Left ventricle myocardium inferior (tissue), 1 donor: ENCODE measurements around the gene OVOL3. TPM values are rescaled to one million over a fixed set of nuclear protein-coding genes. Genes with fewer than 3 reads are reported as not detected.

Source experiments
- DNase-seq: peaks from one replicate; pipeline ENCODE4 v3.0.0-alpha.2; 2020
- H3K27ac ChIP-seq: fragments of 200-600 bp; replicated peaks from 2 replicates; pipeline ENCODE4 v1.8.0; 2021
- H3K27me3 ChIP-seq: fragments of 200-600 bp; 2 replicates; pipeline ENCODE4 v1.8.0; 2021; ENCODE audit warnings: low read depth
- H3K36me3 ChIP-seq: fragments of 200-600 bp; 2 replicates; pipeline ENCODE4 v1.8.0; 2021
- H3K4me1 ChIP-seq: fragments of 200-600 bp; 2 replicates; pipeline ENCODE4 v1.8.0; 2021
- H3K4me3 ChIP-seq: fragments of 200-600 bp; 2 replicates; pipeline ENCODE4 v1.8.0; 2021; ENCODE audit warnings: mild to moderate bottlenecking, moderate library complexity
- H3K9me3 ChIP-seq: fragments of 200-600 bp; replicated peaks from 2 replicates; pipeline ENCODE4 v1.8.0; 2021
- intact Hi-C: fragments of 100-400 bp; cut with micrococcal nuclease; formaldehyde crosslinking; loops from one replicate; pipeline ENCODE4 v1.11.0; 2022
- total RNA-seq: library from RNA; stranded (reverse); fragmentation: NEBNext Ultra II Directional; extraction: Animal tissue kit (Norgen Biotek cat#: 25700); gene quantifications from one replicate; pipeline ENCODE4 v1.2.1, GENCODE V29; 2021
- TF ChIP-seq, protein P1 (sequence below): fragments of 200-600 bp; IDR thresholded peaks from 2 replicates; pipeline ENCODE4 v1.8.0; 2021; ENCODE audit warnings: antibody characterized with exemption, mild to moderate bottlenecking, borderline replicate concordance
- donor health status: DM: no; HTN: yes; CAD: no; lungs with severe emphysema.

Gene OVOL3
- total RNA-seq, 1 donor from 2014 or later = not detected

DNA sequence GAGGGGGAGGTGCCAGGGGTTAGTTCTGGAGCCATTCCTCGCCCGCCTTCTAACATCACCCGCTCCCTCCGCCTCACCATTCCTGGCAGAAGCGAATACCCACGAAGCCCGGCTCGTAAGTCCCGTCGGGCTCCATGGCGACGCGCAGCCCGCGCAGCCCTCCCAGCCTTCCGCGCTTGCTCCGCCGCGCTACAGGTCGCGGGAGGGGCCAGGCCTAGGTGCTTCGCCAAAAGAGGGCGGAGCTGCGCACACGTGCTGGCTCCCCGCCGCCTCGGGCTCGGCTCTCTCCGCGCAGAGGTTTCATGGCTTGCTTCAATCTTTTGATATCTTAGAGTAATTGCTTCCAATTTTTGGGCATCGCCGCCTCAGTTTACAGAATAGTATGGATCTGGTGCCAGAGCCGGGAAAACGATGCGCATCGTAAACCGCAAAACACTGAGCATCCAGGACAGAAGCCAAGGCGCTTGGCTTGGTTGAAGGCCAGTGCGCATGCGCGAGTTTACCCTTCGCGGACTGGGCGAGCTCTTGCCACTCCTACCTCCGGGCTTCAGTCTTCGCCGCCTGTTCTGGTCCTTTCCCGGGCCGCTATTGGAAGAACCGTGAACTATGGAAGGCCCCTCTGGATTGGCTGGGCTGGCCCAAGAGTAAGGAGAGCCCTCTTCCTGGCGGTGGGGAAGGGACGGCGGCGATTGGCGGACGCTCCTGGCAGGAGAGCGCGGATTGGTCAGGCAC, 3.9 kb downstream of the OVOL3 start, which contains the start of gene POLR2I:
TSS of gene POLR2I (minus strand) at position 155 of the 732 bp plus-strand sequence. CDS start at position 136, 19 bp downstream.
- TF ChIP-seq, protein P1, sequence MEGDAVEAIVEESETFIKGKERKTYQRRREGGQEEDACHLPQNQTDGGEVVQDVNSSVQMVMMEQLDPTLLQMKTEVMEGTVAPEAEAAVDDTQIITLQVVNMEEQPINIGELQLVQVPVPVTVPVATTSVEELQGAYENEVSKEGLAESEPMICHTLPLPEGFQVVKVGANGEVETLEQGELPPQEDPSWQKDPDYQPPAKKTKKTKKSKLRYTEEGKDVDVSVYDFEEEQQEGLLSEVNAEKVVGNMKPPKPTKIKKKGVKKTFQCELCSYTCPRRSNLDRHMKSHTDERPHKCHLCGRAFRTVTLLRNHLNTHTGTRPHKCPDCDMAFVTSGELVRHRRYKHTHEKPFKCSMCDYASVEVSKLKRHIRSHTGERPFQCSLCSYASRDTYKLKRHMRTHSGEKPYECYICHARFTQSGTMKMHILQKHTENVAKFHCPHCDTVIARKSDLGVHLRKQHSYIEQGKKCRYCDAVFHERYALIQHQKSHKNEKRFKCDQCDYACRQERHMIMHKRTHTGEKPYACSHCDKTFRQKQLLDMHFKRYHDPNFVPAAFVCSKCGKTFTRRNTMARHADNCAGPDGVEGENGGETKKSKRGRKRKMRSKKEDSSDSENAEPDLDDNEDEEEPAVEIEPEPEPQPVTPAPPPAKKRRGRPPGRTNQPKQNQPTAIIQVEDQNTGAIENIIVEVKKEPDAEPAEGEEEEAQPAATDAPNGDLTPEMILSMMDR = no peak
- Histone ChIP-seq H3K4me3 (peak within 1 kb of the TSS; percentile 83), H3K4me1 (peaks cover 35% of the 10 kb centered on the region), H3K27me3 (no peaks in the 10 kb centered on the region), H3K36me3 (peaks cover 44% of the 10 kb centered on the region), H3K27ac (peak within 1 kb of the TSS; percentile 93), H3K9me3 (no peaks in the 10 kb centered on the region)
- intact Hi-C loops = no loop called here
- peak; percentile 99 for DNase-seq

DNA sequence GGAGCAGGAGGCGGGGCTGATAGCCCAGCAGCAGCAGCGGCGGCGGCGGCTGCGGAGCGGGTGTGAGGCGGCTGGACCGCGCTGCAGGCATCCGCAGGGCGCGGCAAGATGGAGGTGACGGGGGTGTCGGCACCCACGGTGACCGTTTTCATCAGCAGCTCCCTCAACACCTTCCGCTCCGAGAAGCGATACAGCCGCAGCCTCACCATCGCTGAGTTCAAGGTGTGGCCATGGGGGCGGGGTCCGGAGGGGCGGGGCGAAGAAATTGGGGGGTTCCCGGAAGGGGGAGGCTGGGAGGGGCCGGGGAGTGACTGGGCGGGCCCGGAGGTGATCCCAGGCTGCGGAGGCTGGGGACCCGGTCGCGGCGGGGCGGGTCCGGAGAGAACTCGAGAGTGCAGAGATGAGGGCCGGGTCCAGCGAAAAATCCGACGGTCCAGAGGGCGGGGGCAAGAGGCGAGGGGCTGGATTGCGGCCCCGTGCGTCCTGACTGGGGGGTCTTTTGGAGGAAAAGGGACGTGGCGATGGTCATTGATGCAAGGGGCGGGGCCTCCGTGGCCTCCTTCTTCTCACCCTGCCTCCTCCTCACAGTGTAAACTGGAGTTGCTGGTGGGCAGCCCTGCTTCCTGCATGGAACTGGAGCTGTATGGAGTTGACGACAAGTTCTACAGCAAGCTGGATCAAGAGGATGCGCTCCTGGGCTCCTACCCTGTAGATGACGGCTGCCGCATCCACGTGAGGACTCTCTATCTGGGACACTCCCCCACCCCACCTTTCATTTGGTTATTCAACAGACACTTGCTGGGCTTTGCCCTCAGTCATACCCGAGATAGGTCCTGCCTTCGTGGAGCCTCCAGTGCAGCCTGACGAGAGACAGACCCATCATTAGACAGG, 4.8 kb downstream of the OVOL3 start, which contains the start of gene TBCB:
TSS of gene TBCB (plus strand) at position 16 of the 891 bp plus-strand sequence. CDS start at position 109, 93 bp downstream.
- Histone ChIP-seq H3K27me3 (no peaks in the 10 kb centered on the region), H3K27ac (peak within 1 kb of the TSS; percentile 93), H3K4me3 (peak within 1 kb of the TSS; percentile 83), H3K4me1 (peaks cover 35% of the 10 kb centered on the region), H3K9me3 (no peaks in the 10 kb centered on the region), H3K36me3 (peaks cover 47% of the 10 kb centered on the region)
- TF ChIP-seq, protein P1 = no peak
- DNase-seq = peak; percentile 86
- intact Hi-C loops = no loop called here

DNA sequence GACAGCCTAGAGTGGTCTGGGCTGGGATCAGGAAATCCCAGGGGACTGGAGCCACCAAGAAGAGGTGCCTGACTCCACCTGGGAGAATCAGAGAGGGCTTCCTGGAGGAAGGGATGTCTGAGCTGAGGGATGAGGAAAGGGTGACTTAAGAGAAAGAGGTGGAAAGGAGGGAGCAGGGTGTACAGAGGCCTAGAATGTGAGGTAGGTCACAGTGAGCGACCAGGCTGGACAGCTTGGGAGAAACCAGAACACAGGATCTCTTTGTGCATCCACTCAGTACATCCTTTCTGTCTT, 5.3 kb downstream of the OVOL3 start:
- H3K36me3 ChIP-seq = peaks cover 49% of the 10 kb centered on the region
- H3K4me3 ChIP-seq = peak overlapping the region; percentile 83
- no peaks in the 10 kb centered on the region for H3K27me3 ChIP-seq
- intact Hi-C loops = no loop called here
- DNase-seq = no peak
- H3K9me3 ChIP-seq = no peaks in the 10 kb centered on the region
- H3K4me1 ChIP-seq = peaks cover 35% of the 10 kb centered on the region
- TF ChIP-seq, protein P1 = no peak
- H3K27ac ChIP-seq = peak overlapping the region; percentile 93

DNA sequence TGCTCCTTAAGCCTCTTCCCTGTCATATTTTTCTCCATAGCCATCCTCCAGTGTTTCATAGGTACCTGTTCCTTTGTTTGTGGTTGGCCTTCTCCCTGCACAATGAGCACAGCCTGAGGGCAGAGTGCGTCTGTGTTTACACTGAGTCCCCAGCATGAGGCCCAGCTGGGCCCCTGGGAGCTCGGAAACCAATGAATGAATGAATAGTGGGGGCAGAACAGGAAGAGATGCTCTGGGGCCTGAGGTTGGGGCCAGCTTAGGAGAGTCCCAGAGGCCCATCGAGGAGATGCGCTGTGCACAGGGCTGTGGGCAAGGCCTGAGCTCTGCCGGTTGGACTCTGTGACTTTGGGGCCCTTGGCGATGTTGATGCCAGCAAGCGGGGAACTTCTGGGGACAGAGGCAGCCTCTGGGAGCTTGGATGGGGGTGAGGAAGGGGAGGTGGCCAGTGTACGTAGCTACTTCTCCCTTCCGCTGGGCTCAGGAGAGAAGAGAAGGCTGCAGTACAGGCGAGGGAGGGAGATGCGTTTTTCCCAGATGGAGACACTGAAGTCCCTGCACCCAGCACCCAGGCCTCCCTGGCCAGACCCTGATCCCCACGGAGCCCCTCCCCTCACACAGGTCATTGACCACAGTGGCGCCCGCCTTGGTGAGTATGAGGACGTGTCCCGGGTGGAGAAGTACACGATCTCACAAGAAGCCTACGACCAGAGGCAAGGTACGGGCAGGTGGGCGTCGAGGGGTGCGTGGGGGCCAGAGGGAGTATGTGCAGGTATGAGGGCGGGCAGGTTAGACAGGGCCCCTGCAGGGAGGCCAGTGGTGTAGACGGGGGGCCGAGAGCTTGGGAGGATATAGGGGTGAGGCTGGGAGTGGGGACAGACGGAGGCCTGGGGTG, 9.4 kb downstream of the OVOL3 start:
- intact Hi-C loops = no loop called here
- H3K27me3 ChIP-seq = no peaks in the 10 kb centered on the region
- H3K27ac ChIP-seq = no peak overlapping the region
- H3K4me1 ChIP-seq = peaks cover 20% of the 10 kb centered on the region
- DNase-seq = no peak
- TF ChIP-seq, protein P1 = no peak
- H3K9me3 ChIP-seq = no peaks in the 10 kb centered on the region
- H3K4me3 ChIP-seq = no peak overlapping the region
- peaks cover 63% of the 10 kb centered on the region for H3K36me3 ChIP-seq

DNA sequence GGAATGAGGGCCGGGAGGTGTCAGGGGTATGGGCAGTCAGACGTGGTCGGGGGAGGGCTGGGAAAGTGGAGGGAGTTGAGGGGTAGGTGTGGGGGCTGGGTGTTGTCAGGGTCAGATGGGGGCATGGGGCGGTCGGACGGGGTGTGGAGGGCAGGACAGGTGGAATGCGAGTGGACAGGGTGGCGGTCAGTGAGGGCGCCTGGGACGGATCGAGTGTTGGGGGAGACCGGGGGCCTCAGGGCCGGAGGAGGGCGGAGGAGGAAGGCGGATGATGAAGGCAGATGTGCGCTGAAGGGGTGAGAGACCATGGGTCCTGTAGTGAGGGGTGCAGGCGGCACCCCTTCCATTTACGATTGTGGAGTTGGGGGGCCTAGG, 10.0 kb downstream of the OVOL3 start:
- no peaks in the 10 kb centered on the region for H3K27me3 ChIP-seq
- peaks cover 14% of the 10 kb centered on the region for H3K4me1 ChIP-seq
- intact Hi-C loops = no loop called here
- no peak overlapping the region for H3K4me3 ChIP-seq
- TF ChIP-seq, protein P1 = no peak
- H3K27ac ChIP-seq = no peak overlapping the region
- DNase-seq = no peak
- H3K9me3 ChIP-seq = no peaks in the 10 kb centered on the region
- H3K36me3 ChIP-seq = peaks cover 69% of the 10 kb centered on the region
